ENCODE data around the gene NXPE4. TPM values are rescaled to one million over a fixed set of nuclear protein-coding genes. Genes with fewer than 3 reads are reported as not detected.
A peak's percentile ranks its signal among the peaks of the same experiment; 100 is the strongest.
"Not testable (repeated sequence)": the region's sequence is repeated elsewhere in the genome, so short reads cannot be mapped to it uniquely, and the experiment has no call there.

Gene NXPE4
- under 1 TPM in 1 of 3 donors, not detected in 2; 0.21 TPM for polyA plus RNA-seq (ENCODE audit: insufficient read length in 3 of 3)
- long read RNA-seq, donor 1: 0 reads
- long read RNA-seq, donor 2: 0 reads
- long read RNA-seq, donor 3: 0 reads
- long read RNA-seq, donor 4: 0 reads
- long read RNA-seq, donor 5: 0 reads
- long read RNA-seq, donor 6: 0 reads
- long read RNA-seq, donor 7: 0 reads
- long read RNA-seq, donor 8: 0 reads
- long read RNA-seq, donor 9: 0 reads
- long read RNA-seq, donor 10: 0 reads
- long read RNA-seq, donor 11: 0 reads
- long read RNA-seq, donor 12: 0 reads
- long read RNA-seq, donor 13: 0 reads
- long read RNA-seq, donor 14: 0 reads
- long read RNA-seq, donor 15: 0 reads
- long read RNA-seq, donor 16: 0 reads

DNA sequence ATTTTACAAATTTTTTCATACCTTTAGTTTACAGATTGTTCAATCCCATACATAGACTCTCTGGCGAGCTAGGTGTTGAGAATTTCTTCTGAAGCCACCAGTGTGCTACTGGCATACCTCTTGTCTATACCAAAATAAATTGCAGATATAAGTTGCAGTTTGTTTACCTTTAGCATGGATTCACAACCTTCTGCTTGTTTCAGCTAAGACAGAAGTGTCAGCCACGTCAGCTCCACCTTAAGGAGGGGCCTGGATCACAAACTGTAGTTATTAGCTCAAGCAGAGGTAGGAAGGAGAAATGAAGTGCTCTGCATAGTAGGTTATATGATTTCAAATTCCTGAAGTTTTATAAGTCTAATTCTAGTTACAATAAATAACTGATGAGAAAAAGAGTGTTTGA, at the start of gene NXPE4:
Gene NXPE4, minus strand, starts transcription at position 216 of the 400 bp plus-strand sequence. CDS start 1,027 bp downstream, outside the sequence.
- no peak for DNase-seq

DNA sequence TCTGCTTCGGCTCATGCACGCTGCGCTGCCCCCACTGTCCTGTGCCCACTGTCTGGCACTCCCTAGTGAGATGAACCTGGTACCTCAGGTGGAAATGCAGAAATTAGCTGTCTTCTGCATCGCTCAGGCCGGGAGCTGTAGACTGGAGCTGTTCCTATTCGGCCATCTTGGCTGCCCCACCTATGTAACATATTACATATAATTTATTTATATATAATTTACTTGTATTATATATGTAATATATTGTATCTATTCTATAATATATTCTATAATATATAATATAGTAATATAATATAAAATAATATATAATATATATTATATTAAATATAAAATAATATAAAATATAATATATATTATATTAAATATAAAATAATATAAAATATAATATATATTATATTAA, 43.9 kb upstream of the NXPE4 start:
- not testable (repeated sequence) for DNase-seq

DNA sequence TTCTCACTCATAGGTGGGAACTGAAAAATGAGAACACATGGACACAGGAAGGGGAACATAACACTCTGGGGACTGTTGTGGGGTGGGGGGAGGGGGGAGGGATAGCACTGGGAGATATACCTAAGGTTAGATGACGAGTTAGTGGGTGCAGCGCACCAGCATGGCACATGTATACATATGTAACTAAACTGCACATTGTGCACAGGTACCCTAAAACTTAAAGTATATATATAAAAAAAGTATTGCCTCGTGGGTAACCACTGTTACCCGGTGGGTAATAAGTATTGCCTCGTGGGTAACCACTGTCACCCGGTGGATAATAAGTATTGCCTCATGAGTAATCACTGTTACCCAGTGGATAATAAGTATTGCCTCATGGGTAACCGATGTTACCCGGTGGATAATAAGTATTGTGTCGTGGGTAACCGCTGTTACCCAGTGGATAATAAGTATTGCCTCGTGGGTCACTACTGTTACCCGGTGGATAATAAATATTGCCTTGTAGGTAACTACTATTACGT, 35.9 kb upstream of the NXPE4 start:
- peak; percentile 0 for DNase-seq

DNA sequence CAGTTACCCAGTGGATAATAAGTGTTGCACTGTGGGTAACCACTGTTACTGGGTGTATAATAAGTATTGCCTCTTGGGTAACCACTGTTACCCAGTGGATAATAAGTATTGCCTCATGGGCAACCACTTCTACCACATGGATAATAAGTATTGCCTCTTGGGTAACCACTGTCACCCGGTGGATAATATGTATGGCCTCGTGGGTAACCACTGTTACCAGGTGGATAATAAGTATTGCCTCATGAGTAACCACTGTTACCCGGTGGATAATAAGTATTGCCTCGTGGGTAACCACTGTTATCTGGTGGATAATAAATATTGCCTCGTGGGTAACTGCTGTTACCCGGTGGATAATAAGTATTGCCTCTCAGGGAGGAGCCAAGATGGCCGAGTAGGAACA, 29.7 kb upstream of the NXPE4 start:
- no peak for DNase-seq

DNA sequence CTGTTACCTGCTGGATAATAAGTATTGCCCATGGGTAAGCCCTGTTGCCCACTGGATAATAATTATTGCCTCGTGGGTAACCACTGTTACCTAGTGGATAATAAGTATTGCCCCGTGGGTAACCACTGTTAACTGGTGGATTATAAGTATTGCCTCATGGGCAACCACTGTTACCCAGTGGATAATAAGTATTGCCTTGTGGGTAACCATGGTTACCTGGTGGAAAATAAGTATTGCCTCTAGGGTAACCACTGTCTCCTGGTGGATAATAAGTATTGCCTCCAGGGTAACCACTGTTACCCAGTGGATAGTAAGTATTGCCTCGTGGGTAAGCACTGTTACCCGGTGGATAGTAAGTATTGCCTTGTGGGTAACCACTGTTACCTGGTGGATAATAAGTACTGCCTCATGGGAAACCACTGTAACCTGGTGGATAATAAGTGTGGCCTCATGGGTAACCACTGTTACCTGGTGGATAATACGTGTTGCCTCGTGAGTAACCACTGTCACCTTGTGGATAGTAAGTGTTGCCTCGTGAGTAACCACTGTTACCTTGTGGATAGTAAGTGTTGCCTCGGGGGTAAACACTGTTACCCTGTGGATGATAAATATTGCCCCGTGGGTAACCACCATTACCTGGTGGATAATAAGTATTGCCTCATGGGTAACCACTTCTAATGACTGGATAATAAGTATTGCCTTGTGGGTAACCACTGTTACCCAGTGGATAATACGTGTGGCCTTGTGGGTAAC, 29.0 kb upstream of the NXPE4 start:
- no peak for DNase-seq

DNA sequence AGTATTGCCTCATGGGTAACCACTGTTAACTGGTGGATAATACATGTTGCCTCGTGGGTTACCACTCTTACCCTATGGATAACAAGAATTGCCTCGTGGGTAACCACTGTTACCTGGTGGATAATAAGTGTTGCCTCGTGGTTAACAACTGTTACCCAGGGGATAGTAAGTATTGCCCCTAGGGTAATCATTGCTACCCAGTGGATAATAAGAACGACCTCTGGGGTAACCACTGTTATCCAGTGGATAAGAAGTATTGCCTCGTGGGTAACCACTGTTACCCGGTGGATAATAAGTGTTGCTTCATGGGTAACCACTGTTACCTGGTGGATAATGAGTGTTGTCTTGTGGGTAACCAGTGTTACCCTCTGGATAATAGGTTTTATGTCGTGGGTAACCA, 28.1 kb upstream of the NXPE4 start:
- no peak for DNase-seq

DNA sequence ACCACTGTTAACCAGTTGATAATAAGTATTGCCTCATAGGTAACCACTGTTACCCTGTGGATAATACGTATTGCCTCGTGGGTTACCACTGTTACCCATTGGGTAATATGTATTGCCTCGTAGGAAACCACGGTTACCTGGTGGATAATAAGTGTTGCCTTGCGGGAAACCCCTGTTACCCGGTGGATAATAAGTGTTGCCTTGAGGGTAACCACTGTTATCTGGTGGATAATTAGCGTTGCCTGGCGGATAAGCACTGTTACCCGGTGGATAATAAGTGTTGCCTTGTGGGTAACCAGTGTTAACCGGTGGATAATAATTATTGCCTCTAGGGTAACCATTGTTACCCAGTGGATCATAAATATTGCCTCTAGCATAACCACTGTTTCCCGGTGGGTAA, 27.3 kb upstream of the NXPE4 start:
- no peak for DNase-seq

DNA sequence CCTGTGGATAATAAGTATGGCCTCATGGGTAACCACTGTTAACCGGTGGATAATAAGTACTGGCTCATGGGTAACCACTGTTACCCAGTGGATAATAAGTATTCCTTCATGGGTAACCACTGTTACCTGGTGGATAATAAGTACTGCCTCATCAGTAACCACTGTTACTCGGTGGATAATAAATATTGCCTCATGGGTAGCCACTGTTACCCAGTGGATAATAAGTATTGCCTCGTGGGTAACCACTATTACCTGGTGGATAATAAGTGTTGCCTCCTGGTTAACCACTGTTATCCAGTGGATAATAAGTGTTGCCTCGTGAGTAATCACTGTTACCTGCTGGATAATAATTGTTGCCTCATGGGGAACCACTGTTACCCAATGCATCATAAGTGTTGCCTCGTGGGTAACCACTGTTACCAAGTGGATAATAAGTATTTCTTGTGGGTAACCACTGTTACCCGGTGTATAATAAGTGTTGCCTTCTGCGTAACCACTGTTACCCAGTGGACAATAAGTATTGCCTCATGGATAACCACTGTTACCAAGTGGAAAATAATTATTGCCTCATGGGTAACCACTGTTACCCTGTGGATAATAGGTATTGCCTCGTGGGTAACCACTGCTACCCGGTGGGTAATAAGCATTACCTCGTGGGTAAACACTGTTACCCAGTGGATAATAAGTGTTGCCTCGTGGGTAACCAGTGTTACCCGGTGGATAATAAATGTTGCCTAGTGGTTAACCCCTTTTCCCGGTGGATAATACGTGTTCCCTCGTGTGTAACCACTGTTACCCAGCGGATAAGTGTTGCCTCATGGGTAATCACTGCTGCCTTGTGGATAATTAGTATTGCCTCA, 26.6 kb upstream of the NXPE4 start:
- no peak for DNase-seq

DNA sequence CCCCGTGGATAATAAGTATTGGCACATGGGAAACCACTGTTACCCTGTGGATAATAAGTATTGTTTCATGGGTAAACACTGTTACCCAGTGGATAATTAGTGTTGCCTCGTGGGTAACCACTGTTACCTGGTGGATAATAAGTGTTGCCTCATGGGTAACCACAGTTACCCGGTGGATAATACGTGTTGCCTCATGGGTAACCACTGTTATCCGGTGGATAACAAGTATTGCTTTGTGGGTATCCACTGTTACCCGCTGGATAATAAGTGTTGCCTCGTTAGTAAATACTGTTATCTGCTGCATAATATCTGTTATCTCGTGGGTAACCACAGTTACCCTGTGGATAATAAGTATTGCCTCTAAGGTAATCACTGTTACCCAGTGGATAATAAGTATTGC, 25.5 kb upstream of the NXPE4 start:
- DNase-seq: no peak

DNA sequence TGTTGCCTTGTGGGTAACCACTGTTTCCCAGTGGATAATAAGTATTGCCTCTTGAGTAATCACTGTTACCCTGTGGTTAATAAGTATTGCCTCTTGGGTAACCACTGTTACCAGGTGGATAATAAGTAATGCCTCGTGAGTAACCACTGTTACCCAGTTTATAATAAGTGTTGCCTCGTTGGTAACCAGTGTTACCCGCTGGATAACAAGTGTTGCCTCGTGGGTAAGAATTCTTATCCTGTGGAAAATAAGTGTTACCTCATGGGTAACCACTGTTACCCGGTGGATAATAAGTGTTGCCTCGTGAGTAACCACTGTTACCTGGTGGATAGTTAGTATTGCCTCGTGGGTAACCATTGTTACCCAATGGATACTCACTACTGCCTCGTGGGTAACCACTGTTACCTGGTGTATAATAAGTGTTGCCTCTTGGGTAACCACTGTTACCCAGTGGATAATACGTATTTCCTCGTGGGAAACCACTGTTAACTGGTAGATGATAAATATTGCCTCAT, 24.1 kb upstream of the NXPE4 start:
- DNase-seq: no peak

DNA sequence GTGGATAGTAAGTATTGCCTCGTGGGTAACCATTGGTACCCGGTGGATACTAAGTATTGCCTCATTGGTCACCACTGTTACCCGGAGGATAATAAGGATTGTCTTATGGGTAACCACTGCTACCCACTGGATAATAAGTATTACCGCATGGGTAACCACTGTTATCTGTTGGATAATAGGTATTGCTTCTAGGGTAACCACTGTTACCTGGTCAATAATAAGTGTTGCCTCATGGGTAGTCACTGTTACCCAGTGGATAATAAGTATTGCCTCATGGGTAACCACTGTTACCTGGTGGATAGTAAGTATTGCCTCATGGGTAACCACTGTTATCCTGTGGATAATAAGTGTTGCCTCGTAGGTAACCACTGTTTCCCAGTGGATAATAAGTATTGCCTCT, 22.6 kb upstream of the NXPE4 start:
- no peak for DNase-seq

DNA sequence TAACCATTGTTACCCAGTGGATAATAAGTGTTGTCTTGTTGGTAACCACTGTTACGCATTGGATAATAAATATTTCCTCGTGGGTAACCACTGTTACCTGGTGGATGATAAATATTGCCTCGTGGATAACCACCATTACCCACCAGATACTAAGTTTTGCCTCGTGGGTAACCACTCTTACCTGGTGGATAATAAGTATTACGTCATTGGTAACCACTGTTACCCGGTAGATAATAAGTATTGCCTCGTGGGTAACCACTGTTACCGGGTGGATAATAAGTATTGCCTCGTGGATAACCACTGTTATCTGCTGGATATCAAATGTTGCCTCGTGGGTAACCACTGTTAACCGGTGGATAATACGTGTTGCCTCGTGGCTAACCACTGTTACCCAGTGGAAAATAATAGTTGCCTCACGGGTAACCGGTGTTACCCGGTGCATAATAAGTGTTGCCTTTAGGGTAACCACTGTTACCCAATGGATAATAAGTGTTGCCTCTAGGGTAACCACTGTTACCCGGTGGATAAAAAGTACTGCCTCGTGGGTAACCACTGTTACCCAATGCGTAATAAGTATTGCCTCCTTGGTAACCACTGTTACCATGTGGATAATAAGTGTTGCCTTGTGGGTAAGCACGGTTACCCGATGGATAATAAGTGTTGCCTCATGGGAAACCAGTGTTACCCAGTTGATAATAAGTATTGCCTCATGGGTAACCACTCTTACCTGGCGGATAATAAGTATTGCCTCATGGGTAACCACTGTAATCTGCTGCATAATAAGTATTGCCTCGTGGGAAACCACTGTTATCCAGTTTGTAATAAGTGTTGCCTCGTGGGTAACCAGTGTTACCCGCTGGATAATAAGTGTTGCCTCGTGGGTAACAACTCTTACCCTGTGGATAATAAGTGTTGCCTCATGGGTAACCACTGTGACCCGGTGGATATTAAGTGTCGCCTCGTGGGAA, 21.9 kb upstream of the NXPE4 start:
- DNase-seq: no peak

DNA sequence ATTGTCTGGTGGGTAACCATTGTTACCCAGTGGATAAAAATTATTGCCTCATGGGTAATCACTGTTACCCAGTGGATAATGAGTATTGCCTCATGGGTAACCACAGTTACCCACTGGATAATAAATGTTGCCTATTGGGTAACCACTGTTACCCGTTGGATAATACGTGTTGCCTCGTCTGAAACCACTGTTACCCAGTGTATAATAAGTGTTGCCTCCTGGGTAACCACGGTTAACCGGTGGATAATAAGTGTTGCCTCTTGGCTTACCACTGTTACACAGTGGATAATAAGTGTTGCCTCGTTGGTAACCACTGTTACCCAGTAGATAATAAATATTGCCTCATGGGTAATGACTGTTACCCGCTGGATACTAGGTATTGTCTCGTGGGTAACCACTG, 20.9 kb upstream of the NXPE4 start:
- DNase-seq: no peak

DNA sequence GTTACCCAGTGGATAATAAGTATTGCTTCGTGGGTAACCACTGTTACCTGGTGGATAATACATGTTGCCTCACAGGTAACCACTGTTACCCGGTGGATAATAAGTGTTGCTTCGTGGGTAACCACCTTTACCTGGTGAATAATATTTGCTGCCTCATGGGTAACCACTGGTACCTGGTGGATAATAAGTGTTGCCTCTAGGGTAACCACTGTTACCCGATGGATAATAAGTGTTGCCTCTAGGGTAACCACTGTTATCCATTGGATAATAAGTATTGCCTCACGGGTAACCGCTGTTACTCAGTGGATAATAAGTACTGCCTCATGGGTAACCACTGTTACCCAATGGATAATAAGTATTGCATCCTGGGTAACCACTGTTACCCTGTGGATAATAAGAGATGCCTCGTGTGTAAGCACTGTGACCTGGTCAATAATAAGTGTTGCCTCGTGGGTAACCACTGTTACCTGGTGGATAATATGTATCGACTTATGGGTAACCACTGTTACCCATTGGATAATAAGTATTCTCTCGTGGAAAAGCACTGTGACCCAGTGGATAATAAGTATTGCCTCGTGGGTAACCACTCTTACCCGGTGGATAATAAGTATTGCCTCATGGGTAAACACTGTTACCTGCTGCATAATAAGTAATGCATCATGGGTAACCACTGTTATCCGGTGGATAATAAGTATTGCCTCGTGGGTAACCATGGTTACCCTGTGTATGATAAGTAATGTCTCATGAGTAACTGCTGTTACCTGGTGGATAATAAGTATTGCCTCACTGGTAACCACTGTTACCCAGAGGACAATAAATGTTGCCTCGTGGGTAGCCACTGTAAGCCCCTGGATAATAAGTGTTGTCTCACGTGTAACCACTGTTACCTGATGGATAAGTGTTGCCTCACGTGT, 20.1 kb upstream of the NXPE4 start:
- DNase-seq: no peak

DNA sequence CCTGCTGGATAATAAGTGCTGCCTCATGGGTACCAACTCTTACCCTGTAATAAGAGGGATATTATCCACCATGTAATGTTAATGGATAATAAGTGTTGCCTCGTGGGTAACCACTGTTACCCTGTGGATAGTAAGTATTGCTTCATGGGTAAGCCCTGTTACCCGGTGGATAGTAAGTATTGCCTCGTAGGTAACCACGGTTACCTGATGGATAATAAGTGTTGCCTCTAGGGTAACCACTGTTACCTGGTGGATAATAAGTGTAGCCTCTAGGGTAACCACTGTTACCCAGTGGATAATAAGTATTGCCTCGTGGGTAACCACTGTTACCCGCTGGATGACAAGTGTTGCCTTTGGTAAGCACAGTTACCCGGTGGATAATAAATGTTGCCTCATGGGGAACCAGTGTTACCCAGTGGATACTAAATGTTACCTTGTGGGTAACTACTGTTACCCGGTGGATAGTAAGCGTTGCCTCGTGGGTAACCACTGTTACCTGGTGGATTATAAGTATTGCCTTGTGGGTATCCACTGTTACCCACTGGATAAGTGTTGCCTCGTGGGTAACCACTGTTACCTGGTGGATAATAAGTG, 18.6 kb upstream of the NXPE4 start:
- DNase-seq: no peak

DNA sequence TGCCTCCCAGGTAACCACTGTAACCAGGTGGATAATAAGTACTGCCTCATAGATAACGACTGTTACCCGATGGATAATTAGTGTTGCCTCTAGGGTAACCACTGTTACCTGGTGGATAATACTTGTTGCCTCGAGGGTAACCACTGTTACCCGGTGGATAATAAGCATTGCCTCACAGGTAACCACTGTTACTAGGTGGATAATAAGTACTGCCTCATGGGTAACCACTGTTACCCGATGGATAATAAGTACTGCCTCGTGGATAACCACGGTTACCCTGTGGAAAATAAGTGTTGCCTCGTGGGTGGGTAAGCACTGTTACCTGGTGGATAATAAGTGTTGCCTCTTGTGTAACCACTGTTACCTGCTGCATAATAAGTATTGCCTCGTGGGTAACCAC, 17.5 kb upstream of the NXPE4 start:
- DNase-seq: not testable (repeated sequence)

DNA sequence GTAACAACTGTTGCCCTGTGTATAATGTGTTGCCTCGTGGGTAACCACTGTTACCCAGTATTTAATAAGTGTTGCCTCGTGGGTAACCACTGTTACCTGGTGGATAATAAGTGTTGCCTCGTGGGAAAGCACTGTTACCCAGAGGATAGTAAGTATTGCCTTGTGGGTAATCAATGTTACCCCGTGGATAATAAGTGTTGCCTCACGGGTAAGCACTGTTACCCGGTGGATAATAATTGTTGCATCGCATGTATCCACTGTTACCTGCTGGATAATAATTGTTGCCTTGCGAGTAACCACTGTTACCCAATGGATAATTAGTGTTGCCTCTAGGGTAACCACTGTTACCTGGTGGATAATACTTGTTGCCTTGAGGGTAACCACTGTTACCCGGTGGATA, 17.1 kb upstream of the NXPE4 start:
- DNase-seq: no peak

DNA sequence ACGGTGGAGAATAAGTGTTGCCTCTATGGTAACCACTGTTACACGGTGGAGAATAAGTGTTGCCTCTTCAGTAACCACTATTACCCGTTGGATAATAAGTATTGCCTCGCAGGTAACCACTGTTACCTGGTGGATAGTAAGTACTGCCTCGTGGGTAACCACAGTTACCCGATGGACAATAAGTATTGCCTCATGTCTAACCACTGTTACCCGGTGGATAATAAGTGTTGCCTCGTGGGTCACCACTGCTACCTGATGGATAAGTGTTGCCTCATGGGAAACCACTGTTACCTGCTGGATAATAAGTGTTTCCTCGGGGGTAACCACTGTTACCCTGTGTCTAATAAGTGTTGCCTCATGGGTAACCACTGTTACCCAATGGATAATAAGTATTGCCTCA, 16.6 kb upstream of the NXPE4 start:
- not testable (repeated sequence) for DNase-seq
